ENCODE results near the gene ARL3.

Gene ARL3

DNA sequence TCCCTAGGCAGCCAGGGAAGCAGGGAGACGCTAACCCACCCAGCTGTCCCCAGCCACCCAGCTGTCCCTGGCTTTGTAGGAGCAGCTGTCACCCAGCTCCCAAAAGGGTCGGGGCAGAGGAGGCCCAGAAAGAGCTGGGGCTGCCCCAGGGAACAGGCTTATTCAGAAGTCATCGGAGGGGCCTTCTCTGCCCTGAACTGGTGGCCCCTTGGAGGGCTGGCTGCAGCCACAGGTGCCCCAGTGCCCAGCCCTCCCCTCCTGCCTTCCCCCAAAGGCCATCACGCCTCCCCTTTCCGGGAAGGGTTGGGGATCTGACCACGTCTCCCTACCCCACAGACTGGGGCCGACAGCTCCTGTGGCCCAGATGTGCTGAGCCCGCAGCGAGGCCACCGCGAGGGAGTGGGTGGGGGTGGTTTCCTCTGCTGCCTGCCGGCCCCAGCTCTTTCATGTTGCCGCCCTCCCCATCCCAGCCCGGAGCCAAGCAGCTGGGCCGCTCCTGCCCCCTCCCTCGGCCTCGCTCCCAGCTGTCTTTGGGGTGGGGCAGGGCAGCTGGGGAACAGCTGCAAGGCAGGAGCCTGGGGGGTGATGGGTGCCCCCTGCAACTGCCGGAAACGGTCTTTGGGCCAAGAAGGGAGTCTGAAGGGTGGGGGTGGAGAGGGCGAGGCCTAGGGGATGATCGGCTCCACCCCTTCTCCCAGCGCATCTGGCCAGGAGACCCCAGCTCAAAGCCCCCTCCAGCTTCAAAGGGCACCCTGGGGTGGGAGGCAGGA lies 53.1 kb downstream of the ARL3 start:
- Mint-ChIP-seq H3K27ac (peak overlapping the region; percentile 72), H3K4me1 (ENCODE audit: low read depth) (peaks cover 40% of the 10 kb centered on the region), H3K27me3 (no peaks in the 10 kb centered on the region), H3K36me3 (no peaks in the 10 kb centered on the region), H3K4me3 (peak overlapping the region; percentile 70), H3K9me3 (ENCODE audit: low read depth) (no peaks in the 10 kb centered on the region)

DNA sequence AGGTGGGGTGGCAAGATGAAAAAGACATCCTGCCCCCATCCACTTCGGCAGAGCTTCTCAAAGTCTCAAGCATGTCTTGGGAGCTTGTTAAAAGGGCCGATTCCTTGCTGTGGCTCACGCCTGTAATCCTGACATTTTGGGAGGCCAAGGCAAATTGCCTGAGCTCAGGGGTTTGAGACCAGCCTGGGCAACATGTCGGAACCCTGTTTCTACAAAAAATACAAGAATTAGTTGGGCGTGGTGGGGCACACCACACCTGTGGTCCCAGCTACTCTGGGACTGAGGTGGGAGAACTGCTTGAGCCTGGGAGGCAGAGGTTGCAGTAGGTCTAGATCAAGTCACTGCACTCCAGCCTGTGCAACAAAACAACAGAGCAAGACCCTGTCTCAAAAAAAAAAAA lies 55.4 kb downstream of the ARL3 start:
- no peak overlapping the region for H3K4me3 Mint-ChIP-seq
- peaks cover 51% of the 10 kb centered on the region for H3K4me1 Mint-ChIP-seq (ENCODE audit: low read depth)
- no peaks in the 10 kb centered on the region for H3K36me3 Mint-ChIP-seq
- H3K27me3 Mint-ChIP-seq = no peaks in the 10 kb centered on the region
- H3K27ac Mint-ChIP-seq = no peak overlapping the region
- H3K9me3 Mint-ChIP-seq (ENCODE audit: low read depth) = no peaks in the 10 kb centered on the region

DNA sequence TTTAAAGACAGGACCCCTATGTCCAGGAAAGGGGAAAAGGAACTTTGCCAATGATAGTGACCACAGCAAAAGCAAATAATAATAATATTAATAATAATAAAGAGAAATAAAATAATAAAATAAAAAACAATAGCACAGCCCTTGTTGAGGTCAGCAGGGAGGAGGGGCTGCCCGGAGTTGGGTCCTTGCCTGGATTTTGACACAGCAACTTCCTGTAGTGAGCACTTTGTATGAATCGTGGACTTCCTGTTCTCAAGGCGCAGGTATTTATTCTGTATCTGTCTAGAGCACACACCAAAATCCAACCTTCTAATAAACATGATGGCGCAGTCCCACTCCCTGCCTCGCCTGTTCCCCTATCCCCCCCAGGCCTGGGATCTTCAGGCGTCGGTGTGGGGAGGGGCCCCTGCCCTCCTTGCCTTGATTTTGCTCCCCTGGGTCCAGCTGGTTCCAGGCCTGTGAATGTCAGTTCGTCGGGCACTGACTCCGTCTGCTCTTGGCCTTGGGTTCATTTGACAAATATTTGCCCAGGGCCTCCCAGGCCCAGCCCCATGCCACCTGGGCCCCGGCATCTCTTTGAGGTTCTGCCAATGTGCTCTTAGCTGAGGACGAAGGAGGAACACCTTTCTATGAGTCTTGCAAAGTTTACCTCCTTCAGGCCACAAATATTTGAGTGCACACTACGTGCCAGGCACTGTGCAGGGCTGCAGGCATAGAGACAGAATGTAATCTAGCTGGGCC lies 56.0 kb downstream of the ARL3 start:
- no peaks in the 10 kb centered on the region for H3K27me3 Mint-ChIP-seq
- H3K4me3 Mint-ChIP-seq = peak overlapping the region; percentile 30

DNA sequence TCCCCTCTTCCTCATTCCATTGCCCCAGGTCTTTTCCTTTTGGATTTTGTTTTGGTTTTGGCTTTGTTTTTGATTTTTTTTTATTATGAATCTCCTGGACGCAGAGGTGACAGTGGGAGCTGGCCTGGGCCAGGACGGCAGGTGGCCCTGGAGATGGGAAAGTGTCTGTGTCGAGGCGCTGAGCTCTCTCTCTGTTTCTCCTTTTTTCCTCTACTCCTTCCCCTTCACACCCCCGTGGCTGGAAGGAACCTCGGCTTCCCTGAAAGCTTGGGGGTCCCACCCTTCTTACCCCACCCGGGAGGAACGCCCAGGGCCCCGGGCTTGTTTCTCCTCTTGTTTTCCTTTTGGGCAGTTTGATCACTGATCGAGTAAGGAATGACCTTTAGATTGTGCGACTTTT lies 56.7 kb downstream of the ARL3 start:
- Mint-ChIP-seq H3K4me1 (ENCODE audit: low read depth) (peaks cover 63% of the 10 kb centered on the region), H3K9me3 (ENCODE audit: low read depth) (no peaks in the 10 kb centered on the region), H3K4me3 (no peak overlapping the region), H3K27me3 (no peaks in the 10 kb centered on the region), H3K36me3 (no peaks in the 10 kb centered on the region), H3K27ac (peak overlapping the region; percentile 55)

More for the DNA sequence above, 56.0 kb downstream of the ARL3 start:
- peak overlapping the region; percentile 84 for H3K27ac Mint-ChIP-seq
- no peaks in the 10 kb centered on the region for H3K9me3 Mint-ChIP-seq (ENCODE audit: low read depth)
- H3K4me1 Mint-ChIP-seq (ENCODE audit: low read depth) = peaks cover 57% of the 10 kb centered on the region
- no peaks in the 10 kb centered on the region for H3K36me3 Mint-ChIP-seq

DNA sequence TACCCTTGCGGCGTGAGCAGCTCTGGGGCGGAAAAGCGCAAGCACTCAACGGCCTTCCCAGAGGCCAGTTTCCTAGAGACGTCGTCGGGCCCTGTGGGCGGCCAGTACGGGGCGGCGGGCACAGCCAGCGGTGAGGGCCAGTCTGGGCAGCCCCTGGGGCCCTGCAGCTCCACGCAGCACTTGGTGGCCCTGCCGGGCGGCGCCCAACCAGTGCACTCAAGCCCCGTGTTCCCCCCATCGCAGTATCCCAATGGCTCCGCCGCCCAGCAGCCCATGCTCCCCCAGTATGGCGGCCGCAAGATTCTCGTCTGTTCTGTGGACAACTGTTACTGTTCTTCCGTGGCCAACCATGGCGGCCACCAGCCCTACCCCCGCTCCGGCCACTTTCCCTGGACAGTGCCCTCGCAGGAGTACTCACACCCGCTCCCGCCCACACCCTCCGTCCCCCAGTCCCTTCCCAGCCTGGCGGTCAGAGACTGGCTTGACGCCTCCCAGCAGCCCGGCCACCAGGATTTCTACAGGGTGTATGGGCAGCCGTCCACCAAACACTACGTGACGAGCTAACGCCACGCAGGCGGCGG lies 57.3 kb downstream of the ARL3 start:
- Mint-ChIP-seq H3K9me3 (ENCODE audit: low read depth) (no peaks in the 10 kb centered on the region), H3K4me3 (no peak overlapping the region), H3K36me3 (no peaks in the 10 kb centered on the region), H3K27ac (no peak overlapping the region), H3K4me1 (ENCODE audit: low read depth) (peaks cover 67% of the 10 kb centered on the region), H3K27me3 (no peaks in the 10 kb centered on the region)

DNA sequence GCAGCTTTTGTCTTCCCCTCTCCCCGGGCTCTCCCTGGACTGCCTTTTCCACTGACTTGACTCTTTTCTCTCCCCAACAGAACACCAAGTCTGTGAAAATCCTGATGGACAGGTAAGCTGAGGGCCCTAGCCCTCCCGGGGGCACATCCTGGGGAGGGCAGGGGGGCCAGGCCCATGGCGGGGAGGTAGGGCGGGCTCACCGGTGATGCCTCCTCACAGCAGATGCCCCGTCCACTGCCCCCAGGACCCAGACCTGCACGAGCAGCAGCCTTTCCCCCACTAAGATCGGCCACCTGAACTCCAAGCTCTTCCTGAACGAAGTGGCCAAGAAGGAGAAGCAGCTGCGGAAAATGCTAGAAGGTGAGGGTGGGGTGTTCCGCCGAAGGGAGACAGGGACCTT lies 58.2 kb downstream of the ARL3 start:
- Mint-ChIP-seq H3K36me3 (no peaks in the 10 kb centered on the region), H3K4me3 (no peak overlapping the region), H3K27ac (peak overlapping the region; percentile 16), H3K4me1 (ENCODE audit: low read depth) (peaks cover 67% of the 10 kb centered on the region), H3K27me3 (no peaks in the 10 kb centered on the region), H3K9me3 (ENCODE audit: low read depth) (no peaks in the 10 kb centered on the region)

DNA sequence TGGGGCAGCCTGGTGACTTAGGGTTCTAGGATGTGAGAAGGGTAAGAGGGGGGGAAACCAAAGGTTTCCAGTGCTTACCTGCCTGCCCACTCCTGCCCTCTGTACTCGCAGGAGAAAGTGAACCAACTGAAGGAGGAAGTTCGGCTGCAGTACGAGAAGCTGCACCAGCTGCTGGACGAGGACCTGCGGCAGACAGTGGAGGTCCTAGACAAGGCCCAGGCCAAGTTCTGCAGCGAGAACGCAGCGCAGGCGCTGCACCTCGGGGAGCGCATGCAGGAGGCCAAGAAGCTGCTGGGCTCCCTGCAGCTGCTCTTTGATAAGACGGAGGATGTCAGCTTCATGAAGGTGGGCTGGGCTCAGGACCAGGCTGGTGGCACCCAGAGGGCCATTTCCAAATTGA lies 59.2 kb downstream of the ARL3 start:
- H3K9me3 Mint-ChIP-seq (ENCODE audit: low read depth) = no peaks in the 10 kb centered on the region
- peaks cover 70% of the 10 kb centered on the region for H3K4me1 Mint-ChIP-seq (ENCODE audit: low read depth)
- no peak overlapping the region for H3K27ac Mint-ChIP-seq

DNA sequence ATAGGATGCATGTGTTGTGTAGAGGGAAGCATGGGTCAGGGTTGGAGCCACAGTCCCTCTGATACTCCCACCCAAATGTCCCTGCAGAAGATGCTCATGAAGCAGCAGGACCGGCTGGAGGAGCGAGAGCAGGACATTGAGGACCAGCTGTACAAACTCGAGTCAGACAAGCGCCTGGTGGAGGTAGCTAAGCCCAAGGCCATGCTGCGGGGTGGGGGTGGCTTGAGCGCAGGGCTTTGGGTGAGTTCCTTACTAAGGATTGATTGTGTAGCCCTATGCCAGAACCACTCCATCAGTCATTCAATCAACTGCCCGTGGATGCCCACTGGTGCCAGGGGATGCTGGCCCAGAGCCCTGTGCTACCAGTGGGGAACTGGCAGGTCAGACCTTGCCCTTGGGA lies 59.6 kb downstream of the ARL3 start:
- H3K36me3 Mint-ChIP-seq = no peaks in the 10 kb centered on the region
- H3K9me3 Mint-ChIP-seq (ENCODE audit: low read depth) = no peaks in the 10 kb centered on the region
- no peaks in the 10 kb centered on the region for H3K27me3 Mint-ChIP-seq
- peak overlapping the region; percentile 73 for H3K27ac Mint-ChIP-seq
- H3K4me3 Mint-ChIP-seq = no peak overlapping the region
- H3K4me1 Mint-ChIP-seq (ENCODE audit: low read depth) = peaks cover 71% of the 10 kb centered on the region

More for the DNA sequence above, 59.2 kb downstream of the ARL3 start:
- Mint-ChIP-seq H3K36me3 (no peaks in the 10 kb centered on the region), H3K4me3 (no peak overlapping the region), H3K27me3 (no peaks in the 10 kb centered on the region)

DNA sequence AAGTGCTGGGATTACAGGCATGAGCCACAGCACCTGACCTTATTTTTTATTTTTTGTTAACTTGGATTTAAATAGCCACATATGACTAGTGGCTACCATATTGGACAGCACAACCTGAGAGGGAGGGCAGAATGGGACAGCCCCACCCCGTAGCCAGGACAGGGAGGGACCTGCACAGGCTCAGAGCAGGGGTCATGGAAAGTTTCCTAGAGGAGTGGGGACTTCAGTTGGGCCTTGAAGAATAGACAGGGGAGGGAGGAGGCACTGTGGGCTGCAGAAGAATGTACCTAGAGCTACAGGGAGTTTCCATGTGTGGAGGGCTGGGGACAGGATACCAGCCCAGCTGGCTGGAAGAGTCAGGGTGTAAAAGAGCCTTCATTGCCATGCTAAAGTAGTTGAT lies 61.1 kb downstream of the ARL3 start:
- Mint-ChIP-seq H3K36me3 (no peaks in the 10 kb centered on the region), H3K4me3 (peak overlapping the region; percentile 63), H3K4me1 (ENCODE audit: low read depth) (peaks cover 70% of the 10 kb centered on the region), H3K27me3 (no peaks in the 10 kb centered on the region), H3K27ac (peak overlapping the region; percentile 91), H3K9me3 (ENCODE audit: low read depth) (no peaks in the 10 kb centered on the region)

DNA sequence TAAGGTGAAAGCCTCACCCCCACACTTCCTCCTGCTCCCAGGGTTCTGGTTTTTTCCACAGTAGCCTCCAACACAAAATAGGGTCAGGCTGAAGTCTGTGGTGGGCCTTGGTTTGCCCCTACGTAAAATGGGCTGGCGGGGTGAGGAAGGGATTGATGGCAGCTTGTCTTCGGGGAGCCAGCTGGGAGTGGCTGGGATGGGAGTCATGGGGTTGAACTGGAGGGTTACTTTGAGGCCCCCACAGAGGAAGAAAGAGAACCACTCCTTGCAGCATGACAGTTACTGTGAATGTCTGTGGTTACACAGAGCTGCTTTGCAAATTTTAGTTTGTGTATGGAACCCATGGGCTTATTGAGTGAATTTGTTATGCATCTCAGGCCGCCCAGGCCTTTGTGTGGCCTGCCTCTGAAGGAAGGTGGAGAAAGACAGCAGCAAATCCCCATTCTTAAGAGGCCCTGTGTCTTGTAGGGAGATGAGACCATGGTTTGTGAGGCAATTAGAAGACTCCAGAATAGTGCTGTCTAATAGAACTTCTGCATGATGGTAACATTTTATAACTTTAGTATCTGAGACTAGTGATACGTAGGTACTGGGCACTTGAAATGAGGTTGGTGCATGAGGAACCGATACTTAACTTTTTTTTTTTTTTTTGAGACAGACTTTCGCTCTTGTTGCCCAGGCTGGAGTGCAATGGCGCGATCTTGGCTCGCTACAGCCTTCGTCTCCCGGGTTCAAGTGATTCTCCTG lies 61.9 kb downstream of the ARL3 start:
- Mint-ChIP-seq H3K27ac (peak overlapping the region; percentile 86), H3K36me3 (no peaks in the 10 kb centered on the region), H3K27me3 (no peaks in the 10 kb centered on the region), H3K4me1 (ENCODE audit: low read depth) (peaks cover 72% of the 10 kb centered on the region), H3K9me3 (ENCODE audit: low read depth) (no peaks in the 10 kb centered on the region), H3K4me3 (peak overlapping the region; percentile 70)

DNA sequence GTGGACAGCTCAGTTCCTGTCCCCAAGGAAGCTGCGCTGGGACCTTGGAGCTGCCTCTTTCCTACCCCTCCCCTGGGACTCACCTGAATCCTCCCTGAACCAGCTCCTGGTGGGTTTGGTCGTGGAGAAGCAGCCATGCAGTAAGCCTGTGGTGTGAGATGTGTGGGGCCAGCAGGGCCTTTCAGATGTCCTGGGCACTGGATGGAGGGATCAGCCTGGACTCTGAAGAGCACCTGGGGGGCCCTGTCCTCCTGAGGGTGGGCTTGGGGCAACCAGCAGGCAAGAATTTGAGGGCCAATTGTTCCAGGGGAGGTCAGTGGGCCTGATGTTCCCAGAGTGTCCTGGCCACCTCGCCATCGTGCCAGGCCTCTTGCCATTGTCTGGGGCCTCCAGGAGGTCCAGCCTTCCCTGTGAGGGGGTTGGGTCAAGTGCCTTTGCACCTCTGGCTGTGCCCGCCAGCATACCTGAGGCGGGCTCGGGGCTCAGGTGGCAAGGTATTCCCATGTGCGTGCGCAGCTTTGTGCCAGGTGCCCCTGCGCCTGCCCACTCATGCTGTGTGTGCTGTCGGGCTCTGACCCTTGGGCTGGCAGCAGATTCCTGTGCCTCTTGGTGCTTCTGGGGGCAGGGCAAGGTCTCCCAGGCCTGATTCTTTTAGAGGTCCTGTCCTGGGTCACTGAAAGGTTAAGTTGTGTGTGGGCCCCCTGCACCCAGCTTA lies 62.6 kb downstream of the ARL3 start:
- Mint-ChIP-seq H3K9me3 (ENCODE audit: low read depth) (no peaks in the 10 kb centered on the region), H3K36me3 (no peaks in the 10 kb centered on the region), H3K27ac (peak overlapping the region; percentile 86), H3K27me3 (no peaks in the 10 kb centered on the region), H3K4me1 (ENCODE audit: low read depth) (peaks cover 78% of the 10 kb centered on the region), H3K4me3 (peak overlapping the region; percentile 70)

DNA sequence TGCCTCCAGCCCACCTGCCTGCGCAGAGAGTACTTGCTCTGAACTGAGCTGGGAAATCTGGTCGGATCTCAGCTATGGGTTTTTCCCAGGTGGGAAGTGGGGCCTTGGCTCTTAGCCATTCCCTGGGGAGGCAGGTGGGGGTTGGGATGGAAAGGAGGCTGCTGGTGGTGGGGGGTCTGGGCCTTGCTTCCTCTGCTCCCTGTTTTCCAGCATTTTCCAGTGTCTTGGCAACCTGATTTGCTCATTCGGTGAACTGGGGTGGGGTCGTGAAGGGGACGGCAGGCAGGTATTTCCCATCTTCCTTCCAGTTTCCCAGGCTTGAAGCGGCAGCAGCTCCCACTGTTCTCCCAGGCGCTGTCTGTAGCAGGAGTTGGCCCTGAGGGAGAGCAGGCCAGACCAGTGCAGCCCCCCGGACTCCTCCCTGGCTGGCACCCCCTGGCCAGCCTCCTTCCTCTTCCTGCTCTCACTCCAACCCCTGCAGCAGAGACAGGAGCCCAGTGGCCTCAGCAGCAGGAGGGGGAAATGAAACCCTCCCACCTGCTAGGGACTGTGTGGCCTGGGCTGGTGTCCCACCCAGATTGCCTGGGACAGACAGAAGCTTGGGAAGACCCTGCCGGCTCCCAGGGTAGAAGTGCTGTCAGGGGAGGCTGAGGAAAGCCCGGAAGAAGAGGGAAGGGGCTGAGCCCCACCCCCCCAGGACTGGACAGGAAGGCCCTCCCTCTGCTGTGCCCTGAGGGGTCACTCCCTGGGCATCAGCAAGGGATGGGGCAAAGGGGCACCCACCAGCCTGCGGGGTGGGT lies 63.3 kb downstream of the ARL3 start:
- Mint-ChIP-seq H3K4me3 (peak overlapping the region; percentile 53), H3K27me3 (no peaks in the 10 kb centered on the region), H3K9me3 (ENCODE audit: low read depth) (no peaks in the 10 kb centered on the region), H3K4me1 (ENCODE audit: low read depth) (peaks cover 84% of the 10 kb centered on the region), H3K27ac (peak overlapping the region; percentile 86), H3K36me3 (no peaks in the 10 kb centered on the region)

DNA sequence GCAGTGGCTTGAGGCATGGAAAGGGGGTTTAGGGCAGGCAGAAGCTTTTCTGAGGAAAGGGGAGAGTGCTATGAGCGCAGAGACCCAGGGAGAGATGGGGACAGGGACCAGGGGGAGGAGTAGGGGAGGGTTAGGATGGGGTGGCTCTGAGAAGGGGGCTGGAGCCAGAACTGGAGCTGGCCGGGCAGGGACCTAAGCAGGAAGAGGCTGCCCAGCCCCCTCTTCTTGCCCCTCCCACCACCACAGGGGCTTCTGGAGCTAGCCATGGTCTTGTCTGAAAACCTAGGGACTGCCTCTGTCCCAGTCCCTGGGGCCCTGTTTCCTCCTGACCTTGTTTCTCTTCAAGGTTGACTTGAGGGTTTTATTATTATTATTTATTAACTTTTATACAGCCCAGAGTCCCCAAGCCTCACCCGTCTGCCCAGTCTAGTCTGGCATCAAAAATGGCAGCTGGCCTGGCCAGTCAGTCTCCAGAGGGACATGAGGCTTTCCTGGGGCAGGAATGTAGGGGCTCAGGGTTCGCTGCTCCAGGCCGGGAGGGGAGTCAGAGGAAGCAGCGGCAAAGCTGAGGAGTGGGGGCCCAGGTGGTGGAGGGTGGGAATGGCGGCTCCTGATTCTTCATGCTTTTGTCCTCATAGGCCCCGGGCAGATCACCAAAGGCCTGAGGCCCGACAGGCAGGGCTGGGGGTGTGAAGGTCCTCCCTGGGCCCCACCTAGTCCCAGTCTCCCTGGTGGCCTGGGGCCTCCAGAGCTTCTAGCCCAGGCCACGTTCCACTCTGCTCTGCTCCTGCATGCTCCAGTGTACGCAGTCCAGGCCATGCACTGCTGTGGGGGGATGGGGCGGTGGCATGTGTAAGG lies 64.2 kb downstream of the ARL3 start:
- Mint-ChIP-seq H3K36me3 (no peaks in the 10 kb centered on the region), H3K27ac (no peak overlapping the region), H3K4me1 (ENCODE audit: low read depth) (peaks cover 78% of the 10 kb centered on the region), H3K4me3 (peak overlapping the region; percentile 30), H3K9me3 (ENCODE audit: low read depth) (no peaks in the 10 kb centered on the region), H3K27me3 (no peaks in the 10 kb centered on the region)

Measured in activated naive CD8-positive, alpha-beta T cell (primary cell).